HepG2 (cell line): Measurements from ENCODE around the gene C5orf15. TPM values are rescaled to one million over a fixed set of nuclear protein-coding genes. Genes with fewer than 3 reads are reported as not detected.
A peak's percentile ranks its signal among the peaks of the same experiment; 100 is the strongest.

Experiments used
- ARID5B ChIP-seq: IDR thresholded peaks from 2 replicates; pipeline ENCODE4 v1.4.0; 2020; ENCODE audit warnings: mild to moderate bottlenecking, missing genetic modification reagents
- CBFB ChIP-seq: sonication (generic); formaldehyde crosslinking; IDR thresholded peaks from 2 replicates; pipeline ENCODE4 v1.4.0; 2020; ENCODE audit warnings: missing genetic modification reagents
- ERF ChIP-seq: IDR thresholded peaks from 2 replicates; pipeline ENCODE4 v1.6.1; 2018; ENCODE audit warnings: missing biosample characterization, missing genetic modification reagents
- HNRNPLL ChIP-seq: fragments of 200-400 bp; formaldehyde crosslinking; IDR thresholded peaks from 2 replicates; pipeline ENCODE4 v1.6.1; 2017; ENCODE audit warnings: mild to moderate bottlenecking, low read depth, low read length; ENCODE audit not compliant: poor library complexity, severe bottlenecking
- MAZ ChIP-seq, 2 experiments: sonication (generic) in 1 of 2; formaldehyde crosslinking in 1 of 2; IDR thresholded peaks; 2 replicates each; pipeline versions ENCODE4 v1.5.0 to v1.6.1; 2012 to 2020; ENCODE audit warnings: low read depth in 2 of 2, mild to moderate bottlenecking in 2 of 2, borderline replicate concordance in 1 of 2, improper control_type of control experiment in 1 of 2, low read length in 1 of 2, missing genetic modification reagents in 1 of 2, moderate library complexity in 1 of 2
- NFATC3 ChIP-seq: sonication (generic); formaldehyde crosslinking; IDR thresholded peaks from 2 replicates; pipeline ENCODE4 v1.5.1; 2020; ENCODE audit warnings: mild to moderate bottlenecking, missing genetic modification reagents
- NR2F6 ChIP-seq, 2 experiments: IDR thresholded peaks; 2 replicates each; pipeline ENCODE4 v1.6.1; 2016; ENCODE audit warnings: antibody characterized with exemption in 1 of 2, mild to moderate bottlenecking in 1 of 2
- PLRG1 ChIP-seq: fragments of 450-650 bp; conservative IDR thresholded peaks from 2 replicates; pipeline ENCODE4 v1.6.1; 2016
- SRSF9 ChIP-seq: fragments of 200-400 bp; formaldehyde crosslinking; IDR thresholded peaks from 2 replicates; pipeline ENCODE4 v1.6.1; 2018; ENCODE audit warnings: borderline replicate concordance, mild to moderate bottlenecking, low read depth, low read length; ENCODE audit not compliant: insufficient read depth, poor library complexity, severe bottlenecking
- ZBTB46 ChIP-seq: sonication (generic); formaldehyde crosslinking; IDR thresholded peaks from 2 replicates; pipeline ENCODE4 v1.4.0; 2020; ENCODE audit warnings: mild to moderate bottlenecking, missing genetic modification reagents, borderline replicate concordance
- ZFP41 ChIP-seq: sonication (generic); formaldehyde crosslinking; IDR thresholded peaks from 2 replicates; pipeline ENCODE4 v1.4.0; 2020; ENCODE audit warnings: mild to moderate bottlenecking, missing genetic modification reagents, borderline replicate concordance
- ZIK1 ChIP-seq: sonication (generic); formaldehyde crosslinking; IDR thresholded peaks from 2 replicates; pipeline ENCODE4 v1.5.0; 2020; ENCODE audit warnings: mild to moderate bottlenecking, low read depth, missing genetic modification reagents, borderline replicate concordance
- ZNF737 ChIP-seq: sonication (generic); formaldehyde crosslinking; IDR thresholded peaks from 2 replicates; pipeline ENCODE4 v1.5.0; 2020; ENCODE audit warnings: missing genetic modification reagents, mild to moderate bottlenecking, borderline replicate concordance
- ZNF777 ChIP-seq: sonication (generic); formaldehyde crosslinking; IDR thresholded peaks from 2 replicates; pipeline ENCODE4 v1.4.0; 2020; ENCODE audit warnings: missing genetic modification reagents
- ZZZ3 ChIP-seq: sonication (generic); formaldehyde crosslinking; IDR thresholded peaks from 2 replicates; pipeline ENCODE4 v1.4.0; 2020; ENCODE audit warnings: missing genetic modification reagents, mild to moderate bottlenecking, borderline replicate concordance
- polyA plus RNA-seq, 8 experiments: library from polyadenylated mRNA; depleted of rRNA in 3 of 8; stranded (reverse) in 7 of 8; unstranded in 1 of 8; fragments of >200 nt; fragmentation: Illumina TruSeq in 4 of 8; extraction: Trizol in 4 of 8; gene quantifications; 2 replicates each; pipeline versions ENCODE4 v1.2.1 to v1.2.3, GENCODE V29; 2011 to 2016; ENCODE audit warnings: low read depth in 4 of 8, missing spikeins in 1 of 8, mixed read lengths in 1 of 8; ENCODE audit not compliant: insufficient read depth in 1 of 8
- total RNA-seq, 5 experiments: library from RNA; depleted of rRNA; stranded (reverse); fragments of >200 nt; fragmentation: Illumina TruSeq; extraction: Trizol; gene quantifications; 2 replicates each; pipeline ENCODE4 v1.2.3, GENCODE V29; 2016; ENCODE audit warnings: low read depth in 1 of 5
- TF ChIP-seq, protein P1 (sequence below): sonication (generic); formaldehyde crosslinking; IDR thresholded peaks from 2 replicates; pipeline ENCODE4 v1.8.0; 2022; ENCODE audit warnings: missing genetic modification reagents, mild to moderate bottlenecking, inconsistent platforms, borderline replicate concordance
- TF ChIP-seq, protein P2 (sequence below): sonication (generic); formaldehyde crosslinking; IDR thresholded peaks from 2 replicates; pipeline ENCODE4 v1.5.1; 2020; ENCODE audit warnings: missing genetic modification reagents, mild to moderate bottlenecking, borderline replicate concordance
- TF ChIP-seq, protein P3 (sequence below): sonication (generic); formaldehyde crosslinking; conservative IDR thresholded peaks from 2 replicates; pipeline ENCODE4 v1.8.0; 2022; ENCODE audit warnings: mild to moderate bottlenecking, moderate library complexity, missing genetic modification reagents

The C5orf15 gene
- total and polyA plus RNA-seq, 2 of the 13 experiments (the other 11 are each of a cell fraction or from before 2014, with no cell fraction given), result 58.5 to 82.7 TPM

DNA sequence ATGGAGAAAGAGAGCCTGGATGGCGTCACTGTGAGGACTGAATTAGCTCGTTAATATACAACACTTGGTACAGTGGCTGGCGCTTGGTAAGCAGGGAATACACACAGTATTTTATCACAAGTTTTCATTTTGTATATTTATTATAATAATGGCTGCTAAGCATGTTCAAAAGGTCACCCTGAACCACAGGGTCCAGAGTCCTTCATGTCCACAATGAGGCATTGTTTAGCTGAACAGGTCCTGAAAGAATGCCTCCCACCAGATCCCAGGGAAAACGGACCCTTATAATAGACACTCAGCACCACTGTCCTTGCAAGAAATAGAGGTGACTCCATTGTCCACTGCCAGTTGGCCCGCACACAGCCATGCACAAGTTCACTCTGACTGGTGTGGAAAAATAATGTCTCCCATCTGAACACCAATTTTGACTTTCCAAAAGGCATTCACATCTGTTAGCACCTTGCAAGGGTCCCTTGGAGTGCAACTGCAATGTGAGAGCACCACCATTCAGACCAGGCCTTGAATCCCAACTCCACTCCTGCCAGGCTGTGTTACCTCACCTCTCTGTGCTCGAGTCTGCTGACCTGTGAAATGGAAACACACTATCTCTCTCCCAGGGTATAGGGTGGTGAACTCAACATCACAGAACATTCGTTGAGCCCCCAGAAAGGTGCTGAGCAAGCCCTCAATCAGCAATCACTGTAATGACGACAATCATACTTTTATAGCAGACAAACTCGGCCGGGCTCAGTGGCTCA, 32.5 kb upstream of the C5orf15 start (continued):
- TF ChIP-seq PLRG1 (no peak), ZBTB46 (no peak), ZNF777 (CRISPR knock-in tag) (no peak), ZNF737 (no peak), ZIK1 (CRISPR knock-in tag) (no peak), ZZZ3 (no peak), ZFP41 (no peak), ARID5B (CRISPR knock-in tag) (peak; percentile 45; the same call in 1 of the 2 replicates), NFATC3 (CRISPR knock-in tag) (no peak), NR2F6 (IDR thresholded peaks at IDR 0.05) (no peak), NR2F6 (CRISPR knock-in tag; IDR thresholded peaks at IDR 0.05) (no peak), CBFB (no peak), MAZ (IDR thresholded peaks at IDR 0.05; ENCODE audit: borderline replicate concordance, low read depth, low read length) (no peak), MAZ (CRISPR knock-in tag; IDR thresholded peaks at IDR 0.05; ENCODE audit: low read depth) (no peak), SRSF9 (no peak), ERF (CRISPR knock-in tag) (0 out of 2 replicates have a peak, but pooled peaks have one; percentile 34), HNRNPLL (no peak)
- TF ChIP-seq, protein P1, sequence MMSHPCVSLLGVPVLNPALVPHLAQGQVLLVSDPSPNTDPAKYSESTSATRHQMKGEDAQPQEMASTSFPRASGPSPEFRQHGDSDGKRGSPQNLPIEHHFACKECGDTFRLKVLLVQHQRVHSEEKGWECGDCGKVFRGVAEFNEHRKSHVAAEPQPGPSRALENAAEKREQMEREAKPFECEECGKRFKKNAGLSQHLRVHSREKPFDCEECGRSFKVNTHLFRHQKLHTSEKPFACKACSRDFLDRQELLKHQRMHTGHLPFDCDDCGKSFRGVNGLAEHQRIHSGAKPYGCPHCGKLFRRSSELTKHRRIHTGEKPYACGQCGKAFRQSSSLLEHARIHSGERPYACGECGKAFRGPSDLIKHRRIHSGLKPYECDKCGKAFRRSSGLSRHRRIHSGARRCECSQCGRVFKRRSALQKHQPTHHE, result no peak
- TF ChIP-seq, protein P2, sequence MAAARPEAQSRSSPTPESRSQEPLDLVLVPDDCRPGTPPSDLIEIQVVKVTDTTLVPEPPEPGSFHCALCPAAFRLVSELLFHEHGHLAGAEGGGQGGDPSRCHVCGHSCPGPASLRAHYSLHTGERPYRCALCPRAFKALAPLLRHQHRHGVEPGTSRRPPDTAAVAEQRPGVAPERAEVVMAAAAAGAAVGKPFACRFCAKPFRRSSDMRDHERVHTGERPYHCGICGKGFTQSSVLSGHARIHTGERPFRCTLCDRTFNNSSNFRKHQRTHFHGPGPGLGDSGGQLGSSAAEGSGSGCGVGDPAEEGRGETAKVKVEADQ (CRISPR knock-in tag), result no peak
- TF ChIP-seq, protein P3, sequence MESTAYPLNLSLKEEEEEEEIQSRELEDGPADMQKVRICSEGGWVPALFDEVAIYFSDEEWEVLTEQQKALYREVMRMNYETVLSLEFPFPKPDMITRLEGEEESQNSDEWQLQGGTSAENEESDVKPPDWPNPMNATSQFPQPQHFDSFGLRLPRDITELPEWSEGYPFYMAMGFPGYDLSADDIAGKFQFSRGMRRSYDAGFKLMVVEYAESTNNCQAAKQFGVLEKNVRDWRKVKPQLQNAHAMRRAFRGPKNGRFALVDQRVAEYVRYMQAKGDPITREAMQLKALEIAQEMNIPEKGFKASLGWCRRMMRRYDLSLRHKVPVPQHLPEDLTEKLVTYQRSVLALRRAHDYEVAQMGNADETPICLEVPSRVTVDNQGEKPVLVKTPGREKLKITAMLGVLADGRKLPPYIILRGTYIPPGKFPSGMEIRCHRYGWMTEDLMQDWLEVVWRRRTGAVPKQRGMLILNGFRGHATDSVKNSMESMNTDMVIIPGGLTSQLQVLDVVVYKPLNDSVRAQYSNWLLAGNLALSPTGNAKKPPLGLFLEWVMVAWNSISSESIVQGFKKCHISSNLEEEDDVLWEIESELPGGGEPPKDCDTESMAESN (CRISPR knock-in tag), result no peak; the same call in 1 of the 2 replicates
